ENCODE data around the gene BRAF. TPM values are rescaled to one million over a fixed set of nuclear protein-coding genes. Genes with fewer than 3 reads are reported as not detected.

Gene BRAF
- total and polyA plus RNA-seq, 11 donors = 6.7 to 33.5 (median 23.4) TPM

DNA sequence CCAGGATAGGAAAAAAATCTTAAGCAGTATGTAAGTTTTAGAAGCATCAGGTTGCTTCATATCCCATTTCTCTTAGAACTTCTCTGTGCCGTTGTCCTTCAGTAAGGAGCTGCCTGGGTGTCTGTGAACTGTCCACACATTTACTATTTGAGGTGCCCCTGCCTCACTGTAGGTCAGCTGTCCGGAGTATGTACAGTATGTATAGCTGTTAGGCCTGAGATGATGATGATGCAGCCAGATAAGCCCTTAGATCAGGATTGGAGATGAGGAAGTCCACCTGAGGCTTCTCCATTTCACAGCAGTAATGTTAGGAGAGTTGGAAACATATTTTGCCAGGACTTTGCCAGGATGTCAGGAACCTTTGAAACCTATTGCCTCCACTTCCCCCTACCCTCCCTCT lies 220.5 kb downstream of the BRAF start:
- 82 to 92% (median 88%) methylated on average over 2 of the region's 2 CpGs for WGBS, 4 donors

DNA sequence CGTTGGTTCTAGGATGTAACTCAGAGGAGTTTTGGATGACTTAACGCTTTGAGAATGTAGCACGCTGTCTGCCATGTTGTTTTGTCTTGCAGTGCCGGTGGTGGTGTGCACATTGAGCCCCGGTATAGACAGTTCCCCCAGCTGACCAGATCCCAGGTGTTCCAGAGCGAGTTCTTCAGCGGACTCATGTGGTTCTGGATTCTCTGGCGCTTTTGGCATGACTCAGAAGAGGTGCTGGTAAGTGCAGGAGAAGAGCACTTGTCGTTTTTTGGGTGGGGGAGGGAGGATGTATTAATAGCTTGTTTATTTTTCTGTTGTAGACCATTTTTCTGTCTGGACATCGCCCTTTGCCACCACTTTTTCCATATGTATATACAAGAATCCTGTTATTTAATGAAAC lies 222.0 kb downstream of the BRAF start:
- no peak for TF ChIP-seq POLR2A (IDR thresholded peaks at IDR 0.05)
- TF ChIP-seq, protein P1, sequence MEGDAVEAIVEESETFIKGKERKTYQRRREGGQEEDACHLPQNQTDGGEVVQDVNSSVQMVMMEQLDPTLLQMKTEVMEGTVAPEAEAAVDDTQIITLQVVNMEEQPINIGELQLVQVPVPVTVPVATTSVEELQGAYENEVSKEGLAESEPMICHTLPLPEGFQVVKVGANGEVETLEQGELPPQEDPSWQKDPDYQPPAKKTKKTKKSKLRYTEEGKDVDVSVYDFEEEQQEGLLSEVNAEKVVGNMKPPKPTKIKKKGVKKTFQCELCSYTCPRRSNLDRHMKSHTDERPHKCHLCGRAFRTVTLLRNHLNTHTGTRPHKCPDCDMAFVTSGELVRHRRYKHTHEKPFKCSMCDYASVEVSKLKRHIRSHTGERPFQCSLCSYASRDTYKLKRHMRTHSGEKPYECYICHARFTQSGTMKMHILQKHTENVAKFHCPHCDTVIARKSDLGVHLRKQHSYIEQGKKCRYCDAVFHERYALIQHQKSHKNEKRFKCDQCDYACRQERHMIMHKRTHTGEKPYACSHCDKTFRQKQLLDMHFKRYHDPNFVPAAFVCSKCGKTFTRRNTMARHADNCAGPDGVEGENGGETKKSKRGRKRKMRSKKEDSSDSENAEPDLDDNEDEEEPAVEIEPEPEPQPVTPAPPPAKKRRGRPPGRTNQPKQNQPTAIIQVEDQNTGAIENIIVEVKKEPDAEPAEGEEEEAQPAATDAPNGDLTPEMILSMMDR (IDR thresholded peaks at IDR 0.05) = no peak
- DNase-seq (no peak), ATAC-seq (no peak)
- H3K9me3 ChIP-seq = no peaks in the 10 kb centered on the region
- no peak overlapping the region for H3K27ac ChIP-seq
- WGBS, 4 donors = 83 to 89% (median 87%) methylated on average over 10 of the region's 10 CpGs
- intact Hi-C loops (cut with DNase I) = no loop called here
- H3K4me3 ChIP-seq = no peak overlapping the region
- no peaks in the 10 kb centered on the region for H3K27me3 ChIP-seq
- H3K36me3 ChIP-seq = peaks cover 0 to 51% (median 38%) of the 10 kb centered on the region in 9 donors
- peaks cover 0 to 19% (median 12%) of the 10 kb centered on the region in 12 donors for H3K4me1 ChIP-seq

More for the DNA sequence above, 220.5 kb downstream of the BRAF start:
- DNase-seq (no peak), ATAC-seq (peak in 1 of 4 donors; percentile 50)
- Histone ChIP-seq H3K27me3 (no peaks in the 10 kb centered on the region), H3K36me3 (peaks cover 0 to 58% (median 38%) of the 10 kb centered on the region in 9 donors), H3K4me3 (no peak overlapping the region), H3K27ac (no peak overlapping the region), H3K4me1 (peaks cover 0 to 6% (median 0%) of the 10 kb centered on the region in 12 donors), H3K9me3 (no peaks in the 10 kb centered on the region)
- intact Hi-C loops (cut with DNase I) = no loop called here
- no peak for TF ChIP-seq POLR2A (IDR thresholded peaks at IDR 0.05)
- TF ChIP-seq, protein P1 (IDR thresholded peaks at IDR 0.05) = no peak

DNA sequence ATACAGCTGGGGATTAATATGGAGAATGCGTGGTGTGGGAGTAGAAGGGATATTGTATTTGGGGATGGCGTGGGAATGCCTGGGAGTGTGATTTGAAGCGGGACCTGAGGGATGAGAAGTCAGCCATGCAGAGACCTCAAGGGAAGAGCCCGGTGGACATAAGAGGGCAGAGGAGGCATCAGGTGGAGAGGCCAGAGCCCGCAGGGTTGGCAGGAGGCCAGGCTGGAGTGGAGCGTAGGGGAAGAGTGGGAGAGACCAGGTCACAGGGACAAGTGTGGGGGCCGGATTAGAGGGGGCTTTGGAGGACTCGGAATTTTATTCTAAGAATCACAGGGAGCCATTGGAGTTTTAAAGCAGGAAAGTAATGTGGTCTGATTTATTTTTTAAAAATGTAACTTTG lies 226.3 kb downstream of the BRAF start:
- TF ChIP-seq, protein P1 (IDR thresholded peaks at IDR 0.05) = no peak
- TF ChIP-seq POLR2A (IDR thresholded peaks at IDR 0.05) = no peak
- Histone ChIP-seq H3K27me3 (no peaks in the 10 kb centered on the region), H3K4me1 (peaks cover 4 to 32% (median 23%) of the 10 kb centered on the region in 12 donors), H3K36me3 (peaks cover 0 to 13% (median 3%) of the 10 kb centered on the region in 9 donors), H3K9me3 (no peaks in the 10 kb centered on the region), H3K27ac (no peak overlapping the region), H3K4me3 (peak overlapping the region in 4 of 12 donors; percentile 11 to 91 (median 81))
- no peak for ATAC-seq
- intact Hi-C loops (cut with DNase I) = loop anchor here in 3 of 10 donors (10.0 kb wide), 2 partner anchors 226 to 316 kb away; partner anchors contain the start of genes BRAF (in 3 of the 3) and MRPS33 (in 1 of the 3)
- WGBS, 4 donors = 62 to 73% (median 68%) methylated on average over 8 of the region's 8 CpGs
- peak in 2 of 5 donors; percentile 49 to 57 for DNase-seq

DNA sequence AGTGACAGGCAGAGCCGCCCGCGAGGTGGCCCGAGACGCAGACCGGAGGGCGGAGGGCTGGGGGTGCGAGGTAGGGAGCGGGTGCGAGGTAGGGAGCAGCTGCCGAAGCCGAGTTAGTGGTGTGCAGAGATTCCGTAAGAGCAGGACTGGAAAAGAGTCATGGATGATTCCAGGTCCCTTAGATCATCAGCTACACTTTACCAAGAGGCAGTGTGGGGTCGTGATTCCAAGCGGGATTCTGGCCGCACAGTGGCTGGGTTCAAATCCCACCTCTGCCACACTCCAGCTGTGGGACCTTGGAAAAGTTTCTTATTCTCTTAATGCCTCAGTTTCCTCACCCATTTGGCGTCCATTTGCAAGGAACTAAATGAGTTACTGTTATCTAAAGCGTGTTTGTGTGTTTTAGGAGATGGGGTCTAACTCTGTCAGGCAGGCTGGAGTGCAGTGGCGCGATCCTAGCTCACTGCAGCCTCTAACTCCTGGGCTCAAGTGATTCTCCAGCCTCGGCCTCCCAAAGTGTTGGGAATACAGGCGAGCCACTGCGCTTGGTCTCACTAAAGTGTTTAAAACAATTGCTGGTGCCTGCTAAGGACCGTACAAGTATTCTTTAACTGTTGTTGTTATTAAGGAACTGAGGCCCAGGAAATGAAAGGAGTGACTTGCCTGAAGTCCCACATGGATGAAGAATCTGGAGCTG lies 227.1 kb downstream of the BRAF start:
- H3K4me1 ChIP-seq = peaks cover 4 to 32% (median 23%) of the 10 kb centered on the region in 12 donors
- peak overlapping the region; percentile 49 to 91 (median 82) for H3K4me3 ChIP-seq
- peaks cover 0 to 5% (median 0%) of the 10 kb centered on the region in 9 donors for H3K36me3 ChIP-seq
- TF ChIP-seq, protein P1 (IDR thresholded peaks at IDR 0.05) = no peak
- TF ChIP-seq POLR2A (IDR thresholded peaks at IDR 0.05) = no peak
- ATAC-seq (no peak), DNase-seq (no peak)
- H3K27ac ChIP-seq = peak overlapping the region in 11 of 12 donors; percentile 90 to 99 (median 96)
- no peaks in the 10 kb centered on the region for H3K27me3 ChIP-seq
- intact Hi-C loops (cut with DNase I) = loop anchor here in 3 of 10 donors (10.0 kb wide), 2 partner anchors 227 to 317 kb away; partner anchors contain the start of genes BRAF (in 3 of the 3) and MRPS33 (in 1 of the 3)
- H3K9me3 ChIP-seq = no peaks in the 10 kb centered on the region
- WGBS, 4 donors = 26 to 29% (median 27%) methylated on average over 24 of the region's 24 CpGs

All from heart left ventricle (tissue), 16 donors.